Hepatocyte (in vitro differentiated cells): ENCODE data around the gene MLH3. TPM values are rescaled to one million over a fixed set of nuclear protein-coding genes. Genes with fewer than 3 reads are reported as not detected.
A peak's percentile ranks its signal among the peaks of the same experiment; 100 is the strongest.

Source experiments
- DNase-seq: peaks from one replicate; pipeline ENCODE4 v3.0.0-alpha.2; 2016; ENCODE audit warnings: low spot score
- H2AFZ ChIP-seq: fragments of 200-600 bp; sonication (generic); 2 replicates; pipeline ENCODE4 v1.6.0; 2016; ENCODE audit warnings: antibody characterized with exemption, mild to moderate bottlenecking
- H3K27ac ChIP-seq: fragments of 200-600 bp; sonication (generic); 2 replicates; pipeline ENCODE4 v1.5.1; 2016; ENCODE audit warnings: mild to moderate bottlenecking
- H3K27me3 ChIP-seq: fragments of 200-600 bp; sonication (generic); 2 replicates; pipeline ENCODE4 v1.6.1; 2016
- H3K36me3 ChIP-seq: fragments of 200-600 bp; sonication (generic); replicated peaks from 2 replicates; pipeline ENCODE4 v1.5.1; 2016; ENCODE audit warnings: low read depth; ENCODE audit not compliant: insufficient read depth
- H3K4me1 ChIP-seq: fragments of 200-600 bp; sonication (generic); 2 replicates; pipeline ENCODE4 v1.5.1; 2016; ENCODE audit warnings: mild to moderate bottlenecking, moderate library complexity; ENCODE audit not compliant: insufficient read depth
- H3K4me2 ChIP-seq: fragments of 200-600 bp; sonication (generic); 2 replicates; pipeline ENCODE4 v1.6.0; 2016
- H3K4me3 ChIP-seq: fragments of 200-600 bp; sonication (generic); 2 replicates; pipeline ENCODE4 v1.5.1; 2016; ENCODE audit warnings: mild to moderate bottlenecking
- H3K79me2 ChIP-seq: fragments of 200-600 bp; sonication (generic); 2 replicates; pipeline ENCODE4 v1.6.0; 2017; ENCODE audit warnings: mild to moderate bottlenecking
- H3K9me2 ChIP-seq: fragments of 200-600 bp; sonication (generic); replicated peaks from 2 replicates; pipeline ENCODE4 v1.6.0; 2017; ENCODE audit warnings: mild to moderate bottlenecking; ENCODE audit not compliant: insufficient read depth
- H3K9me3 ChIP-seq: fragments of 200-600 bp; sonication (generic); 2 replicates; pipeline ENCODE4 v1.5.1; 2016; ENCODE audit warnings: low read depth, mild to moderate bottlenecking
- H4K20me1 ChIP-seq: fragments of 200-600 bp; sonication (generic); 2 replicates; pipeline ENCODE4 v1.6.0; 2016; ENCODE audit warnings: mild to moderate bottlenecking; ENCODE audit not compliant: insufficient read depth, poor library complexity, severe bottlenecking
- CTCF ChIP-seq: fragments of 200-600 bp; sonication (generic); IDR thresholded peaks from 2 replicates; pipeline ENCODE4 v1.5.1; 2016; ENCODE audit warnings: antibody characterized with exemption, mild to moderate bottlenecking; ENCODE audit not compliant: poor library complexity
- EZH2 ChIP-seq: fragments of 200-600 bp; sonication (generic); IDR thresholded peaks from 2 replicates; pipeline ENCODE4 v1.6.1; 2016; ENCODE audit warnings: antibody characterized with exemption, mild to moderate bottlenecking, borderline replicate concordance
- EZH2phosphoT487 ChIP-seq: fragments of 200-600 bp; sonication (generic); IDR thresholded peaks from one replicate; pipeline ENCODE4 v1.6.1; 2018; ENCODE audit warnings: antibody characterized with exemption, mild to moderate bottlenecking, low read depth, moderate library complexity; ENCODE audit not compliant: unreplicated experiment, severe bottlenecking
- WGBS: methylation state at CpG from one replicate; pipeline ENCODE4 v1.1.6; 2016; ENCODE audit warnings: low lambda C conversion rate; ENCODE audit errors: missing lambda C conversion rate; 5-methylcytosine and 5-hydroxymethylcytosine counted together
- polyA plus RNA-seq: library from polyadenylated mRNA; unstranded; fragments of >200 nt; fragmentation: Nextera tagmentation; extraction: Ambion mirVana; gene quantifications from 2 replicates; pipeline ENCODE4 v1.2.1, GENCODE V29; 2016
- total RNA-seq: library from RNA; depleted of rRNA; stranded (reverse); fragments of >200 nt; gene quantifications from 2 replicates; pipeline ENCODE4 v1.2.3, GENCODE V29; 2014

The MLH3 gene
- total and polyA plus RNA-seq, 2 experiments from 2014 or later = 8.5 to 15.6 TPM

GRCh38 chr14:75090353-75090752 is 39.1 kb upstream of the MLH3 start:
- Histone ChIP-seq H3K4me1 (no peaks in the 10 kb centered on the region), H3K27me3 (no peaks in the 10 kb centered on the region), H3K9me2 (no peaks in the 10 kb centered on the region), H4K20me1 (no peaks in the 10 kb centered on the region), H3K9me3 (no peaks in the 10 kb centered on the region), H3K79me2 (no peaks in the 10 kb centered on the region), H3K27ac (no peak overlapping the region), H2AFZ (no peak overlapping the region), H3K4me2 (no peak overlapping the region), H3K4me3 (no peak overlapping the region), H3K36me3 (no peaks in the 10 kb centered on the region)
- TF ChIP-seq EZH2phosphoT487 (no peak), CTCF (no peak), EZH2 (no peak)
- DNase-seq = no peak
- 83% methylated on average over 3 of the region's 3 CpGs for WGBS

GRCh38 chr14:75088566-75089373 is 37.5 kb upstream of the MLH3 start:
- H3K36me3 ChIP-seq = no peaks in the 10 kb centered on the region
- DNase-seq = peak; percentile 86
- 57% methylated on average over 7 of the region's 7 CpGs for WGBS

GRCh38 chr14:75088153-75088552 is 36.9 kb upstream of the MLH3 start:
- no peaks in the 10 kb centered on the region for H4K20me1 ChIP-seq

More at GRCh38 chr14:75088566-75089373, 37.5 kb upstream of the MLH3 start:
- no peak overlapping the region for H3K4me3 ChIP-seq
- no peaks in the 10 kb centered on the region for H3K9me3 ChIP-seq
- TF ChIP-seq CTCF = peak; percentile 86
- no peak for TF ChIP-seq EZH2
- no peaks in the 10 kb centered on the region for H3K27me3 ChIP-seq
- no peak overlapping the region for H3K27ac ChIP-seq
- no peak overlapping the region for H2AFZ ChIP-seq
- no peaks in the 10 kb centered on the region for H3K9me2 ChIP-seq
- no peaks in the 10 kb centered on the region for H3K79me2 ChIP-seq
- H3K4me1 ChIP-seq = no peaks in the 10 kb centered on the region
- no peak overlapping the region for H3K4me2 ChIP-seq
- H4K20me1 ChIP-seq = no peaks in the 10 kb centered on the region

More at GRCh38 chr14:75088153-75088552, 36.9 kb upstream of the MLH3 start:
- Histone ChIP-seq H3K36me3 (no peaks in the 10 kb centered on the region), H3K9me2 (no peaks in the 10 kb centered on the region), H3K9me3 (no peaks in the 10 kb centered on the region), H3K4me3 (no peak overlapping the region), H3K4me1 (no peaks in the 10 kb centered on the region), H3K79me2 (no peaks in the 10 kb centered on the region), H2AFZ (no peak overlapping the region), H3K27ac (no peak overlapping the region), H3K27me3 (no peaks in the 10 kb centered on the region), H3K4me2 (no peak overlapping the region)
- no peak for DNase-seq
- TF ChIP-seq EZH2 = no peak
- no peak for TF ChIP-seq CTCF
- no peak for TF ChIP-seq EZH2phosphoT487
- whole genome bisulfite sequencing = 59% methylated on average over 2 of the region's 2 CpGs
